GM12878 (cell line): ENCODE data around the gene KIF23. TPM values are rescaled to one million over a fixed set of nuclear protein-coding genes. Genes with fewer than 3 reads are reported as not detected.

Experiments
- ATAC-seq: fragments of 200-7000 bp; cut with Tn5 transposase; 3 replicates; pipeline ENCODE4 v1.9.1; 2020; ENCODE audit warnings: mild to moderate bottlenecking, moderate library complexity
- BruUV-seq: library from RNA; stranded (reverse); fragments of 400-500 nt; replicated peaks from 2 replicates; lab custom pipeline; 2021; lab: Mats Ljungman, UMichigan
- CTCF ChIA-PET: fragments of 300-600 bp; sonication (Branson Sonifier 250); formaldehyde crosslinking; extraction: SDS; loops from one replicate; lab custom pipeline; 2021; ENCODE audit warnings: inconsistent platforms; lab: Yijun Ruan, JAX
- POLR2A ChIA-PET: fragments of 350-600 bp; formaldehyde crosslinking; extraction: SDS; loops from one replicate; lab custom pipeline; 2021; ENCODE audit warnings: inconsistent platforms; lab: Charles Lee
- RAD21 ChIA-PET: fragments of 300-600 bp; sonication (Branson Sonifier 250); formaldehyde crosslinking; loops from one replicate; lab custom pipeline; 2023; ENCODE audit warnings: antibody characterized with exemption; ENCODE audit not compliant: unreplicated experiment; lab: Charles Lee
- SMC1A ChIA-PET: fragments of 300-600 bp; sonication (Branson Sonifier 250); formaldehyde crosslinking; loops from one replicate; lab custom pipeline; 2023; ENCODE audit not compliant: unreplicated experiment, uncharacterized antibody; lab: Charles Lee
- DNase-seq: peaks from one replicate; pipeline ENCODE4 v3.0.0-alpha.2; 2011; ENCODE audit warnings: low read depth, low spot score
- FAIRE-seq: peaks from 3 replicates; lab custom pipeline; 2011; peaks lifted over from hg19 to GRCh38; lab: Jason Lieb, UNC
- H2AFZ ChIP-seq: 2 replicates; pipeline ENCODE4 v1.6.0; 2011; ENCODE audit warnings: low read depth, low read length, control low read depth; ENCODE audit not compliant: control insufficient read depth
- H3K27ac ChIP-seq: 2 replicates; pipeline ENCODE4 v1.5.1; 2011; ENCODE audit warnings: control low read depth; ENCODE audit not compliant: control insufficient read depth, insufficient read depth
- H3K27me3 ChIP-seq, 2 experiments: replicated peaks in 1 of 2; 2 replicates each; pipeline versions ENCODE4 v1.6.0 to v1.6.1; 2011; ENCODE audit warnings: low read length in 1 of 2; ENCODE audit not compliant: control insufficient read depth in 2 of 2, insufficient read depth in 2 of 2
- H3K36me3 ChIP-seq, 2 experiments: 2 replicates each; pipeline ENCODE4 v1.5.1; 2011; ENCODE audit warnings: low read length in 1 of 2; ENCODE audit not compliant: control insufficient read depth in 2 of 2, insufficient read depth in 2 of 2
- H3K4me1 ChIP-seq: 2 replicates; pipeline ENCODE4 v1.6.1; 2011; ENCODE audit warnings: mild to moderate bottlenecking, low read length, moderate library complexity, mixed read lengths; ENCODE audit not compliant: control insufficient read depth, insufficient read depth
- H3K4me2 ChIP-seq: 2 replicates; pipeline ENCODE4 v1.6.0; 2011; ENCODE audit warnings: control low read depth; ENCODE audit not compliant: control insufficient read depth, insufficient read depth
- H3K4me3 ChIP-seq: fragments of 200-600 bp; sonication (generic); 2 replicates; pipeline ENCODE4 v1.5.1; 2016
- H3K79me2 ChIP-seq: 2 replicates; pipeline ENCODE4 v1.6.0; 2011; ENCODE audit warnings: low read length; ENCODE audit not compliant: control insufficient read depth, insufficient read depth
- H3K9ac ChIP-seq: 2 replicates; pipeline ENCODE4 v1.8.0; 2011; ENCODE audit warnings: low read length, control low read depth, mixed read lengths; ENCODE audit not compliant: control insufficient read depth, insufficient read depth
- H3K9me3 ChIP-seq: replicated peaks from 3 replicates; pipeline ENCODE4 v1.5.1; 2011; ENCODE audit warnings: mild to moderate bottlenecking, low read length; ENCODE audit not compliant: control insufficient read depth, insufficient read depth
- H4K20me1 ChIP-seq: 2 replicates; pipeline ENCODE4 v1.6.0; 2011; ENCODE audit not compliant: control insufficient read depth, insufficient read depth
- CHD4 ChIP-seq: fragments of 200-600 bp; sonication (generic); IDR thresholded peaks from 2 replicates; pipeline ENCODE4 v1.6.1; 2016; ENCODE audit warnings: mild to moderate bottlenecking
- EED ChIP-seq: sonication (generic); IDR thresholded peaks from 2 replicates; pipeline ENCODE4 v1.6.1; 2016; ENCODE audit warnings: antibody characterized with exemption, low read depth
- EGR1 ChIP-seq, 2 experiments: IDR thresholded peaks; 1 replicate in 1 of 2; 2 replicates in 1 of 2; pipeline ENCODE4 v1.6.1; 2011 to 2012; ENCODE audit warnings: low read depth in 2 of 2, low read length in 2 of 2, borderline replicate concordance in 1 of 2, mild to moderate bottlenecking in 1 of 2, moderate library complexity in 1 of 2
- EP300 ChIP-seq, 2 experiments: fragments of 150-350 bp in 1 of 2; IDR thresholded peaks; 2 replicates each; pipeline ENCODE4 v1.6.1; 2011 to 2012; ENCODE audit warnings: low read depth in 2 of 2, low read length in 2 of 2, borderline replicate concordance in 1 of 2, improper control_type of control experiment in 1 of 2, inconsistent platforms in 1 of 2; ENCODE audit not compliant: control insufficient read depth in 1 of 2
- JUNB ChIP-seq: IDR thresholded peaks from 2 replicates; pipeline ENCODE4 v1.6.1; 2016; ENCODE audit warnings: antibody characterized with exemption, mild to moderate bottlenecking
- KAT2A ChIP-seq: conservative IDR thresholded peaks from 2 replicates; pipeline ENCODE4 v1.6.1; 2011; ENCODE audit warnings: low read depth, low read length; ENCODE audit not compliant: control insufficient read depth
- KDM1A ChIP-seq: fragments of 200-600 bp; sonication (generic); IDR thresholded peaks from 2 replicates; pipeline ENCODE4 v1.6.1; 2016; ENCODE audit warnings: borderline replicate concordance
- NR2C2 ChIP-seq: IDR thresholded peaks from 2 replicates; pipeline ENCODE4 v1.6.1; 2011; ENCODE audit warnings: borderline replicate concordance, low read depth; ENCODE audit not compliant: control insufficient read depth, insufficient read length
- NRF1 ChIP-seq: conservative IDR thresholded peaks from 2 replicates; pipeline ENCODE4 v1.6.1; 2011; ENCODE audit warnings: mild to moderate bottlenecking, low read depth, low read length, improper control_type of control experiment
- RBBP5 ChIP-seq: fragments of 200-600 bp; sonication (generic); conservative IDR thresholded peaks from 2 replicates; pipeline ENCODE4 v1.6.1; 2016
- SUZ12 ChIP-seq: fragments of 200-600 bp; sonication (generic); IDR thresholded peaks from one replicate; pipeline ENCODE4 v1.6.1; 2018; ENCODE audit warnings: antibody characterized with exemption, mild to moderate bottlenecking; ENCODE audit not compliant: unreplicated experiment
- TCF3 ChIP-seq: IDR thresholded peaks from 2 replicates; pipeline ENCODE4 v1.6.1; 2012; ENCODE audit warnings: low read depth, mild to moderate bottlenecking, low read length, borderline replicate concordance; ENCODE audit not compliant: insufficient read depth
- ZNF217 ChIP-seq: fragments of 450-650 bp; IDR thresholded peaks from 2 replicates; pipeline ENCODE4 v1.6.1; 2017; ENCODE audit warnings: antibody characterized with exemption, mild to moderate bottlenecking
- WGBS: methylation state at CpG from one replicate; pipeline ENCODE4 v1.1.6; 2016; ENCODE audit warnings: low lambda C conversion rate; ENCODE audit not compliant: insufficient replicate concordance, insufficient coverage; ENCODE audit errors: missing lambda C conversion rate; 5-methylcytosine and 5-hydroxymethylcytosine counted together
- in situ Hi-C: fragments of 300-500 bp; cut with MboI; formaldehyde crosslinking; loops from 9 replicates; pipeline ENCODE4 v1.14.3; 2018; ENCODE audit warnings: mixed read lengths
- intact Hi-C: fragments of 100-400 bp; cut with micrococcal nuclease; formaldehyde crosslinking; loops from one replicate; pipeline ENCODE4 v1.14.2; 2022; ENCODE audit not compliant: unreplicated experiment
- polyA plus RNA-seq, 11 experiments: library from polyadenylated mRNA; depleted of rRNA in 4 of 11; unstranded in 6 of 11; stranded (reverse) in 5 of 11; fragments of >200 nt; fragmentation: Nextera tagmentation in 4 of 11; fragmentation: Illumina TruSeq in 1 of 11; extraction: Ambion mirVana in 4 of 11; extraction: Trizol in 1 of 11; gene quantifications; 1 replicate in 1 of 11; 2 replicates in 10 of 11; pipeline versions ENCODE4 v1.2.1 to v1.2.3, GENCODE V29; 2011 to 2016; ENCODE audit warnings: inconsistent platforms in 2 of 11, missing spikeins in 2 of 11, low read depth in 1 of 11
- total RNA-seq, 4 experiments: library from RNA; depleted of rRNA in 3 of 4; stranded (reverse); fragments of >200 nt in 3 of 4; fragmentation: Illumina TruSeq in 1 of 4; extraction: Trizol in 1 of 4; gene quantifications; 2 replicates each; pipeline versions ENCODE4 v1.2.1 to v1.2.3, GENCODE V29; 2013 to 2021

Gene KIF23
- total and polyA plus RNA-seq, 10 of the 15 experiments (the other 5 are each of a cell fraction or from before 2014, with no cell fraction given), result 28.0 to 62.5 (median 46.6) TPM

DNA sequence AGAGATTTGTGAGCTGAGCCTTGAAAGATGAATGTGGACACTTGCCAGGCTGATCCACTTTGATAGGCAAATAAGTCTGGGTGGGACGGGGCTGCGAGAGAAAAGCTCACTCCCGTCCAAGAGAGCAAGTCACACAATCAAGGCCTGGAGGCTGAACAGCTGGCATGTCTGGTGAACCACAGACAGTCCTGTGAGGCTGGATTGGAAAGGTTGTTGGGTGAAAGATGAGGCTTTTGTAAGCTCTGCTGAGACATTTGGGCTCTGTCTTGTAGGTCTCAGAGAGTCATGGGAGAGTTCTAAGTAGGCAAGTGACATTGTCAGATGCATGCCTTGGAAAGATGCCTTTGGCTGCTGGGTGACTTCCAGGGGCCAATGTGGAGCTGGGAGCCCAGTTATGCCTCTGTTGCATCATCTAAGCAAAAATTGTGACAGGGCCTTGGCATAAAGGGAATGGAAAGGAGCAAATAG is 76.9 kb downstream of the KIF23 start:
- ChIA-PET RAD21 (no interaction called here), SMC1A (no interaction called here), CTCF (interaction anchor here (1.6 kb wide), 1 partner anchor 16 kb away, joined by 4 read pairs; no protein-coding TSS in a partner anchor), POLR2A (no interaction called here)
- no peak overlapping the region for H3K4me3 ChIP-seq
- H3K36me3 ChIP-seq, result no peaks in the 10 kb centered on the region
- no peak overlapping the region for H3K4me2 ChIP-seq
- DNase-seq (no peak), ATAC-seq (no peak), FAIRE-seq (no peak)
- no TSS peak for BruUV-seq
- intact Hi-C loops, result no loop called here
- H3K9ac ChIP-seq, result no peak overlapping the region
- H2AFZ ChIP-seq, result no peak overlapping the region
- no peaks in the 10 kb centered on the region; a peak in 2 of 4 replicates for H3K27me3 ChIP-seq
- no peaks in the 10 kb centered on the region; the same call in 2 of the 3 replicates for H3K9me3 ChIP-seq
- H4K20me1 ChIP-seq, result no peaks in the 10 kb centered on the region
- 47% methylated on average over 3 of the region's 3 CpGs for WGBS
- TF ChIP-seq KAT2A (no peak), SUZ12 (no peak), NR2C2 (no peak), EP300 (IDR thresholded peaks at IDR 0.05; ENCODE audit: borderline replicate concordance in 1 of 2, control insufficient read depth in 1 of 2, low read depth in 2 of 2, low read length in 2 of 2) (no peak), TCF3 (no peak), EGR1 (IDR thresholded peaks at IDR 0.05; ENCODE audit: borderline replicate concordance in 1 of 2, low read depth in 2 of 2, low read length in 2 of 2) (no peak), JUNB (no peak), NRF1 (no peak), ZNF217 (no peak), RBBP5 (no peak), EED (no peak), KDM1A (no peak), CHD4 (no peak)
- no peak overlapping the region for H3K27ac ChIP-seq
- H3K79me2 ChIP-seq, result no peaks in the 10 kb centered on the region
- H3K4me1 ChIP-seq, result no peaks in the 10 kb centered on the region
- in situ Hi-C loops, result no loop called here
